Neural crest cell (in vitro differentiated cells): ENCODE measurements around the gene TGOLN2. TPM values are rescaled to one million over a fixed set of nuclear protein-coding genes. Genes with fewer than 3 reads are reported as not detected.
"Not testable (repeated sequence)": the region's sequence is repeated elsewhere in the genome, so short reads cannot be mapped to it uniquely, and the experiment has no call there.

Source experiments
- DNase-seq: peaks from one replicate; pipeline ENCODE4 v3.0.0; 2021; ENCODE audit warnings: low read depth, mixed read lengths, low spot score
- H3K27ac Mint-ChIP-seq: one replicate; pipeline ENCODE4 v1.8.0; 2021; ENCODE audit warnings: mild to moderate bottlenecking, mixed read lengths; ENCODE audit not compliant: unreplicated experiment
- H3K27me3 Mint-ChIP-seq: 2 replicates; pipeline ENCODE4 v1.8.0; 2021; ENCODE audit warnings: low read depth, mild to moderate bottlenecking, mixed read lengths
- H3K36me3 Mint-ChIP-seq: 2 replicates; pipeline ENCODE4 v1.8.0; 2021; ENCODE audit warnings: low read depth, mild to moderate bottlenecking, mixed read lengths
- H3K4me1 Mint-ChIP-seq: 2 replicates; pipeline ENCODE4 v1.8.0; 2021; ENCODE audit warnings: mixed read lengths
- H3K4me3 Mint-ChIP-seq: one replicate; pipeline ENCODE4 v1.8.0; 2021; ENCODE audit warnings: mild to moderate bottlenecking, mixed read lengths
- H3K9me3 Mint-ChIP-seq: 2 replicates; pipeline ENCODE4 v1.8.0; 2021; ENCODE audit warnings: mixed read lengths
- CTCF ChIP-seq: fragments of 200-600 bp; sonication (generic); conservative IDR thresholded peaks from 2 replicates; pipeline ENCODE4 v1.5.0; 2021; ENCODE audit warnings: antibody characterized with exemption, mild to moderate bottlenecking
- total RNA-seq: library from RNA; stranded (reverse); gene quantifications from 2 replicates; pipeline ENCODE4 v1.2.1, GENCODE V29; 2021

TGOLN2 gene
- total RNA-seq, 1 donor from 2014 or later, result 54.8 TPM

- Mint-ChIP-seq H3K27me3 (no peaks in the 10 kb centered on the region), H3K4me1 (peaks cover 18% of the 10 kb centered on the region), H3K9me3 (no peaks in the 10 kb centered on the region), H3K36me3 (peaks cover 4% of the 10 kb centered on the region), H3K27ac (no peak overlapping the region), H3K4me3 (no peak overlapping the region)
- no peak for DNase-seq
- no peak for TF ChIP-seq CTCF
Measured at GRCh38 chr2:85342156-85342555, 14.4 kb upstream of the TGOLN2 start.

- Mint-ChIP-seq H3K4me1 (peaks cover 18% of the 10 kb centered on the region), H3K4me3 (no peak overlapping the region), H3K27ac (no peak overlapping the region), H3K36me3 (peaks cover 4% of the 10 kb centered on the region), H3K27me3 (no peaks in the 10 kb centered on the region), H3K9me3 (no peaks in the 10 kb centered on the region)
- DNase-seq, result no peak
- TF ChIP-seq CTCF, result no peak
Measured at GRCh38 chr2:85341269-85342029, 13.7 kb upstream of the TGOLN2 start.

GRCh38 chr2:85340034-85340892, 12.5 kb upstream of the TGOLN2 start:
- Mint-ChIP-seq H3K27ac (no peak overlapping the region), H3K9me3 (no peaks in the 10 kb centered on the region), H3K4me1 (peaks cover 18% of the 10 kb centered on the region), H3K36me3 (peaks cover 4% of the 10 kb centered on the region), H3K4me3 (no peak overlapping the region), H3K27me3 (no peaks in the 10 kb centered on the region)
- TF ChIP-seq CTCF, result no peak
- no peak for DNase-seq

- no peak overlapping the region for H3K4me3 Mint-ChIP-seq
- no peak overlapping the region for H3K27ac Mint-ChIP-seq
- TF ChIP-seq CTCF, result no peak
- peaks cover 2% of the 10 kb centered on the region for H3K9me3 Mint-ChIP-seq
- H3K4me1 Mint-ChIP-seq, result peaks cover 10% of the 10 kb centered on the region
- DNase-seq, result no peak
- H3K27me3 Mint-ChIP-seq, result no peaks in the 10 kb centered on the region
- peaks cover 2% of the 10 kb centered on the region for H3K36me3 Mint-ChIP-seq
Measured at GRCh38 chr2:85334928-85335327, 7.1 kb upstream of the TGOLN2 start.

GRCh38 chr2:85333877-85334276, 6.1 kb upstream of the TGOLN2 start:
- not testable (repeated sequence) for H3K36me3 Mint-ChIP-seq, DNase-seq, H3K4me3 Mint-ChIP-seq, H3K9me3 Mint-ChIP-seq, H3K27me3 Mint-ChIP-seq, H3K27ac Mint-ChIP-seq
- peaks cover 15% of the 10 kb centered on the region for H3K4me1 Mint-ChIP-seq
